ENCODE data around the gene RBAK.

DNA sequence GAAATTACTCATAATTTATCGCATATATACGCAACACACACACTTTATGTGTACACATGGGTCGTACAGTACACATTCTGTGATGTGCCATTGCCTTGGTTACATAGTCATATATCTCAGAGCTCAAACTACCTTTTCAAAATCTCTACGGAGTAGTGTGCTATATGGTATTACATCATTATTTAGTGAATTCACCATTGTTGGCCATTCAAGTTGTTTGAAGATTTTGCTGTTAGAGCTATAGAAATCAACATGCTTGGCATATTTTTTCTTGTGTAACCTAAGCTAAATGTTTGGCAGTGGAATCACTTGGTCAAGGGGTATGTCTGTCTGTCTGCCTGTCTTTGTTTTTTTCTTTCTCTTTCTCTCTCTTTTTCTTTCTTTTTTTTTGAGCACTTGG is 44.7 kb upstream of the RBAK start:
- no peak for TF ChIP-seq CTCF (IDR thresholded peaks at IDR 0.05)
- TF ChIP-seq POLR2A (IDR thresholded peaks at IDR 0.05), result no peak
